Measurements from ENCODE around the gene TFRC.

- TF ChIP-seq GATA2 (IDR thresholded peaks at IDR 0.05; ENCODE audit: low read depth, low read length): no peak
- no peak for TF ChIP-seq GATA3 (IDR thresholded peaks at IDR 0.05; ENCODE audit: low read depth, low read length)
These were observed 26.6 kb downstream of the TFRC start for GRCh38 chr3:196055240-196055639.
